Measurements from ENCODE around the gene CCDC78.

The CCDC78 gene

GRCh38 chr16:726438-727290 is at the start of gene CCDC78, which contains the start of gene HAGHL:
TSS of gene CCDC78 (minus strand) at chr16:726443. CDS start at chr16:726367, 76 bp downstream.
TSS of gene HAGHL (plus strand) at chr16:727106. CDS start at chr16:727510, 404 bp downstream.
- peak in 1 of 2 donors; percentile 57 for DNase-seq (ENCODE audit: extremely low read depth in 1 of 2, low read depth in 1 of 2)

- DNase-seq (ENCODE audit: extremely low read depth in 1 of 2, low read depth in 1 of 2) = no peak
These were observed 49.1 kb upstream of the CCDC78 start for GRCh38 chr16:775236-775796.

DNA sequence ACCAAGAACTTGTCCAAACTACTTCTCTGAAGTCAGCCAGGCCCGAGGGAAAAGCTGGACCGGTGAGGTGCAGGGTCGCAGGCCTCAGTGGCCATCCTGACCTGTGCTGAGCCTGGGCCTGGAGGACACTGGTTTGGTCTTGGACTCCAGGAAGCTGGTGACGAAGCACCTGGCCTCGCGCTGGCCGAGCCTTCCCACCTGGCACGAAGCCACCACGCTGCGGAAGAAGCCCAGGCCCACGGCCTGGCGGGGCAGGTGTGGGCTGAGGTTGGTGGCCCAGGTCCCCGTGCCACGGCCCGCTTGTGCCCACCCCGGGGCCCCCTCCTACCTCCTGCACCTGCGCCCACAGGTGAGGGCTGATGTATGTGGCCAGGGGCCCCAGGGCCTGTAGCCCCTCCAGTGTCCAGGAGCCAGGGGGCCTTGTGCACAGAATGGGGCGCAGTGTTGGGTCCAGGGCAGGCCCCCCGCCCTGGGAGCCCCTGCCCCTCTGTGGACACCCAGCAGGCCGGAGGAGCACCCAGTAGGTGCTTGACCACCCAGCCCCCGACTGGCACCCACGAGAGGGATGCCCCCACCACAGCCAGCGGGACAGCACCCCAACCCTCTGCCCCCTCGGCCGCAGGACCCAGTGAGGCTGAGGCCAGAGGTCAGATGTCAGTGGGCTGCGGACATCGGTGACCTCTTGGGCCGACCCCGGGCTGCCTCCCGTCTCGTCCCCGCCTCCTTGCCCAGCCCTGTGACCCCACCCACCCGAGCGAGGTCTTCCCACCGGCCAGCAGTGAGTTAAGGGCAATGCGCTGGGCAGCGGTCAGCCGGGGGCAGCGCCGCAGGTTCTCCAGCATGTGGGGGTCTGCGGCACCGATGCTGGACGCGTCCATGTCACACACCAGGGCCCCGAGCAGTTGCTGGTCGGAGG is 48.1 kb upstream of the CCDC78 start:
- no peak for DNase-seq (ENCODE audit: extremely low read depth in 1 of 2, low read depth in 1 of 2)

DNA sequence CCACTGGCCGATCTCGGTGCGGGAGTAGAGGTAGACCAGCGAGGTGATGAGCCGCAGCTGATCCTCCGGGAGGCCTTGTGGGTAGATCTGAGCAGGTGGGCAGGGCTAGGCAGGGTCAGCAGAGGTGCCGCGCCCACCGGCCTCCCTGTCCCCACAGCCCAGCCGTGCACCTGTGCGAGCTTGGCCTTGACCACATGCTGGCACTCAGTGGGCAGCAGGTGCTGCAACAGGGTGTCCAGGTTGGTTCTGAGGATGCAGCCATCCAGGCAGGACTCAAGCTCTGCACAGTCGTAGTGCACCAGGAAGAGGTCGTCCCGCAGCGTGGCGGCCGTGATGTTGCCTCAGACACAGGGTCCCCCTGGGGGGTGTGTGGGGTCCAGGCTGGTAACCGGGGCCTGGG is 46.7 kb upstream of the CCDC78 start:
- no peak for DNase-seq (ENCODE audit: extremely low read depth in 1 of 2, low read depth in 1 of 2)

- no peak for DNase-seq (ENCODE audit: extremely low read depth in 1 of 2, low read depth in 1 of 2)
These were observed 44.2 kb upstream of the CCDC78 start for GRCh38 chr16:770411-770810.

- no peak for DNase-seq (ENCODE audit: extremely low read depth in 1 of 2, low read depth in 1 of 2)
These were observed 43.7 kb upstream of the CCDC78 start for GRCh38 chr16:769934-770333.

DNA sequence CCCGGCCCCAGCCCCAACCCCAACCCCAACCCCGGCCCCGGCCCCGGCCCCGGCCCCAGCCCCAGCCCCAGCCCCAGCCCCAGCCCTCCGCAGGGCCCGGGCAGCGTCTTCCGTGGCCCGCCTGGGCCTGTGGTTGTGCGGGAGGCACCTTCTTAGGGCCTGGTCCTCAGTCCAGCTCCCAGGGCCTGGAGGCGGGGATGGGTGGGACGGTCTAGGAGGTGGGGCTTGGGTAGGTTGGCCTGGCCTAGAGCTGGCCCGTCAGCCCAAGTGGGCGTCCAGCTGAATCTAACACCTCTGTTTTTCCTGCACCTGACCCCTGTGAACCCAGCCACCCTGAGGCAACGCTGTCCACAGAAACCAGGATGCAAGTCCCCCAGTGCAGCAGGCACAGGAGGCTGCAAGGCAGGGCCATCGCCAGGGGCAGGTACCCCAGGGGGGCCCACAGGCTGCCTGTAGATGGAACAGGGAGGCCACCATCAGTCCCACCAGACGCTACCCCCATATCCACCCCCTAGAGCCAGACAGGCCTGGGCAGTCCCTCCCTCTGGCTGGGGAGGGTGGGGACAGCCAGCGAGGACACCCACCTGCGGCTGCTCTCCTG is 43.0 kb upstream of the CCDC78 start:
- DNase-seq (ENCODE audit: extremely low read depth in 1 of 2, low read depth in 1 of 2) = no peak

DNA sequence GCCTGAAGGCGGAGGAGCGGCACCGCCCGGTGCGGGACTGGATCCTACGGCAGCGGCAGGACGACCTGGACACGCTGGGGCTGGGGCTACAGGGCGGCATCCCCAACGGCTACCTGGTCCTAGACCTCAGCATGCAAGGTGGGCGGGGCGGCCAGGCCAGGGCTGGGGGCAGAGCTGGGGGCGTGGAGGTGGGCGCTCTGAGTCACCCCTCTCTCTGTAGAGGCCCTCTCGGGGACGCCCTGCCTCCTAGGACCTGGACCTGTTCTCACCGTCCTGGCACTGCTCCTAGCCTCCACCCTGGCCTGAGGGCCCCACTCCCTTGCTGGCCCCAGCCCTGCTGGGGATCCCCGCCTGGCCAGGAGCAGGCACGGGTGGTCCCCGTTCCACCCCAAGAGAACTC is 42.2 kb upstream of the CCDC78 start:
- no peak for DNase-seq (ENCODE audit: extremely low read depth in 1 of 2, low read depth in 1 of 2)

DNA sequence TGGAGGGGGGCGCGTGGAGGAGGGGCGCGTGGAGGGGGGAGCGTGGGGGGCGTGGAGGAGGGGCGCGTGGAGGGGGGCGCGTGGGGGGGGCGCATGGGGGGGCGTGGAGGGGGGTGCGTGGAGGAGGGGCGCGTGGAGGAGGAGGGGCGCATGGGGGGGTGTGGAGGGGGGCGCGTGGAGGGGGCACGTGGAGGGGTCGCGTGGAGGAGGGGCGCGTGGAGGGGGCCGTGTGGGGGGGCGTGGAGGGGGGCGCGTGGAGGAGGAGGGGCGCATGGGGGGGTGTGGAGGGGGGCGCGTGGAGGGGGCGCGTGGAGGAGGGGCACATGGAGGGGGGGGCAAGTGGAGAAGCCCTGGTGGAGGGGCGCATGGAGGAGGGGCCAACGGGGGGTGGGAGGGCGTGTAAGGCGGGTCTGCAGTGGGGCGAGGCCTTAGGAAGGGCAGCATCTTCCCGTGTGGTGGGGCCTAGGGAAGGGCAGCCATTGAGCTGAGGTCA is 41.5 kb upstream of the CCDC78 start:
- DNase-seq (ENCODE audit: extremely low read depth in 1 of 2, low read depth in 1 of 2) = no peak

DNA sequence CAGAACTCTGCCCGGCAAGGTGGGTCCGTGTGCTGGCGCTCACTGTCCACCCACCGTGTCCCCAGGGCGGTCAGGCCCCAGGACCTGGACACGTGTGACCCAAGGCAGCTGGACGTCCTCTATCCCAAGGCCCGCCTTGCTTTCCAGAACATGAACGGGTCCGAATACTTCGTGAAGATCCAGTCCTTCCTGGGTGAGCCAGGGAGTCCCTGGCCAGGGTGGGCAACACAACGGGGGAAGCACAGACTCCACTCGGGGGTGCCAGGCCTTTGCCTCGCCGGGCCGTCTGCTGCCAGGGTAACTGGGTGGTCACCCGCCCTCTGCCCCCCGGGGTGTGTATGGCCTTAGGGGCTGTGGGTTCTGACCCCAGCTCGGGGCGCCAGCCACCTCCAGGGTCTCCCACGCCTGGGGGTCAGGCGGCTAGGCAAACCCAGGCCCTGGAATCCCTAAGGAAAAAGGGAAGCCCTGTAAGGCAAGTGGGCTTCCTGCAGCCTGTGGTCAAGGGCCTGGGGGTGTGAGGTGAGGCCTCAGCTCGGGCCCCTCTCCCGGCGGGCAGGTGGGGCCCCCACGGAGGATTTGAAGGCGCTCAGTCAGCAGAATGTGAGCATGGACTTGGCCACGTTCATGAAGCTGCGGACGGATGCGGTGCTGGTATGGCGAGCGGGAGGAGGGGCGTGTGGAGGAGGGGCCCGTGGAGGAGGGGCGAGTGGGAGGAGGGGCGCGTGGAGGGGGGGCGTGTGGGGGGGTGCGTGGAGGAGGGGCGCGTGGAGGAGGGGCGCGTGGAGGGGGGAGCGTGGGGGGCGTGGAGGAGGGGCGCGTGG is 40.8 kb upstream of the CCDC78 start:
- no peak for DNase-seq (ENCODE audit: extremely low read depth in 1 of 2, low read depth in 1 of 2)

DNA sequence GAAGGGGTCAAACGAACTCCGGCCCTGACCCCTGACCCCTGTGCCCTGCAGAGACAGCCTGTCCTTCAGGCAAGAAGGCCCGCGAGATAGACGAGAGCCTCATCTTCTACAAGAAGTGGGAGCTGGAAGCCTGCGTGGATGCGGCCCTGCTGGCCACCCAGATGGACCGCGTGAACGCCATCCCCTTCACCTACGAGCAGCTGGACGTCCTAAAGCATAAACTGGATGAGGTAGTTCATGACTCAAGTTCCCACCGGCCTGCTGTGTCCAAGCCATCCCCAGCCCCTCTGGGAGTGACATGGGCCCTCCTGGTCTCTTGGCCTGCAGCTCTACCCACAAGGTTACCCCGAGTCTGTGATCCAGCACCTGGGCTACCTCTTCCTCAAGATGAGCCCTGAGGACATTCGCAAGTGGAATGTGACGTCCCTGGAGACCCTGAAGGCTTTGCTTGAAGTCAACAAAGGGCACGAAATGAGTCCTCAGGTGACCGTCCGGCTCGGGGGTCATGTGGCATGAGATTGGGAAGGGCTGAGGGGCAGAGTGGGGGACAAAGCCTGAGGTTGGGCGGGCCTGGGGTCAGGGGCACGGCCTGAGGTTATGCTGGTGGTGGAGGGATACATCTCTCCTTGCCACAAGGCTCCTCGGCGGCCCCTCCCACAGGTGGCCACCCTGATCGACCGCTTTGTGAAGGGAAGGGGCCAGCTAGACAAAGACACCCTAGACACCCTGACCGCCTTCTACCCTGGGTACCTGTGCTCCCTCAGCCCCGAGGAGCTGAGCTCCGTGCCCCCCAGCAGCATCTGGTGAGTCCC is 40.0 kb upstream of the CCDC78 start:
- no peak for DNase-seq (ENCODE audit: extremely low read depth in 1 of 2, low read depth in 1 of 2)

DNA sequence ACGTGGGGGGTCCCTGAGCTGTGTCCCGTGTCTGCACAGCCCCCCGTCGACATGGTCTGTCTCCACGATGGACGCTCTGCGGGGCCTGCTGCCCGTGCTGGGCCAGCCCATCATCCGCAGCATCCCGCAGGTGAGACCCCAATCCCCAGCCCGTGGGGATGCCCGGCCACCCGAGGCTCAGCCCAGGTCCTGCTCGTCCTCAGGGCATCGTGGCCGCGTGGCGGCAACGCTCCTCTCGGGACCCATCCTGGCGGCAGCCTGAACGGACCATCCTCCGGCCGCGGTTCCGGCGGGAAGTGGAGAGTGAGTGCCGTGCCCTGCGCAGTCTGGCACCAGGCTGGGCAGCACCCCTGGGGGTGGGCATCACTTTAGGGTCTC is 39.2 kb upstream of the CCDC78 start:
- no peak for DNase-seq (ENCODE audit: extremely low read depth in 1 of 2, low read depth in 1 of 2)

DNA sequence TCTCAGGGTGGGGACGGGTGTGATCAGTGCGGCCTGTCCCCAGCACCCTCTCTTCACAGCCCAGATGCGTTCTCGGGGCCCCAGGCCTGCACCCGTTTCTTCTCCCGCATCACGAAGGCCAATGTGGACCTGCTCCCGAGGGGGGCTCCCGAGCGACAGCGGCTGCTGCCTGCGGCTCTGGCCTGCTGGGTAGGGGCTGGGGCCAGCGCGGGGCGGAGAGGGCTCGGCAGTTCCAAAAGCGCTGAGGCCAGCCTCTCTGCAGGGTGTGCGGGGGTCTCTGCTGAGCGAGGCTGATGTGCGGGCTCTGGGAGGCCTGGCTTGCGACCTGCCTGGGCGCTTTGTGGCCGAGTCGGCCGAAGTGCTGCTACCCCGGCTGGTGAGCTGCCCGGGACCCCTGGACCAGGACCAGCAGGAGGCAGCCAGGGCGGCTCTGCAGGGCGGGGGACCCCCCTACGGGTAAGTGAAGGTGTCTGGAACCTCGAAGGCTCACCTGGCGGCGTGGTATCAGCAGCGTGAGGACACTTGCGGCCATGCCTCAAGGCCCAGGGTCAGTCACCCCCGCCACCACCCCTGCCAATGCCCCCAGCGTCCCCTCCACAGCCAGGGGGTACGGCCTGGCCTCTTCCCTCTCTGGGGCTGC is 38.7 kb upstream of the CCDC78 start:
- no peak for DNase-seq (ENCODE audit: extremely low read depth in 1 of 2, low read depth in 1 of 2)

- no peak for DNase-seq (ENCODE audit: extremely low read depth in 1 of 2, low read depth in 1 of 2)
These were observed 38.0 kb upstream of the CCDC78 start for GRCh38 chr16:764184-764750.

GRCh38 chr16:763369-764183 is 37.3 kb upstream of the CCDC78 start:
- DNase-seq (ENCODE audit: extremely low read depth in 1 of 2, low read depth in 1 of 2) = no peak

DNA sequence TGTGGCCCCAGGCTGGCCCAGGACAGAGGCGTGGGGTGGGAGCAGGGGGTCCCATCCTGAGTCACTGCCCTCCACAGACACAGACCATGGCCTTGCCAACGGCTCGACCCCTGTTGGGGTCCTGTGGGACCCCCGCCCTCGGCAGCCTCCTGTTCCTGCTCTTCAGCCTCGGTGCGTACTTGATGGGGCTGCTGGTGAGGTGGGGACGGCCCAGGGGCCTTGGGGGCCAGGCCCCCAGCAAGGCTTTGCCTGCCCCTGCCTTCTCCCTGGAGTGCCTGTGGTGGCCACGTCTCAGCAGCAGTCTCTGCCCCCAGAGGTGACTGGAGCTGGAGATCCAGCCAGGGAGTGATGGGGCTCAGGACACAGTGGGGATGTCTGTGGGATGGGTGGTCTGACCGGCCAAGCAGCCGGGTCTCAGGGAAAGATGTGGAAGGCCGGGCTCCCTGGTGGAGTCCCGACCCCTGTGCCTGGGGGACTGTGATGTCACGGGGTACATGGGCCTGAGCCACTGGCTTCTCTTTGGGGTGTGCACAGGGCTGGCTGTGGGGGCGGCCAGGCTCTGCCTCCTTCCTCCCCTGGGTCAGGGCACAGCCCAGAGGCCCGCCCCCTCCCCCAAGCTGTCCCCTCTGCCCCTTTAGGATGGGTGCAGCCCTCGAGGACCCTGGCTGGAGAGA is 36.5 kb upstream of the CCDC78 start:
- no peak for DNase-seq (ENCODE audit: extremely low read depth in 1 of 2, low read depth in 1 of 2)

All from activated CD8-positive, alpha-beta memory T cell treated with anti-CD3 and anti-CD28 coated beads for 1 hour (primary cell).